GM21526 (cell line): Measurements from ENCODE around the gene KDM4F.

Experiments
- ATAC-seq: cut with Tn5 transposase; IDR thresholded peaks from one replicate; pipeline ENCODE4 v1.9.1; 2021; ENCODE audit warnings: moderate library complexity; ENCODE audit not compliant: unreplicated experiment, low FRiP score

KDM4F gene

GRCh38 chr11:95088946-95089619, 39.9 kb downstream of the KDM4F start:
- peak; percentile 45 for ATAC-seq

GRCh38 chr11:95089620-95090542, 40.7 kb downstream of the KDM4F start, which contains the start of gene ENDOD1:
ENDOD1 (plus strand) TSS chr11:95089846; CDS start chr11:95089928, 82 bp downstream.
- peak; percentile 90 for ATAC-seq

- ATAC-seq: no peak
Observed at GRCh38 chr11:95091663-95092180, 42.5 kb downstream of the KDM4F start.

GRCh38 chr11:95092549-95093324, 43.5 kb downstream of the KDM4F start:
- no peak for ATAC-seq

- ATAC-seq: no peak
Observed at GRCh38 chr11:95093548-95093947, 44.3 kb downstream of the KDM4F start.

- peak; percentile 75 for ATAC-seq
Observed at GRCh38 chr11:95095858-95096587, 46.8 kb downstream of the KDM4F start.

GRCh38 chr11:95097209-95097608, 48.0 kb downstream of the KDM4F start:
- ATAC-seq: no peak

GRCh38 chr11:95098826-95099225, 49.6 kb downstream of the KDM4F start:
- no peak for ATAC-seq

- ATAC-seq: no peak
Observed at GRCh38 chr11:95100191-95100648, 51.0 kb downstream of the KDM4F start.
